Sigmoid colon (tissue), 7 donors: ENCODE measurements around the gene OTOF. TPM values are rescaled to one million over a fixed set of nuclear protein-coding genes. Genes with fewer than 3 reads are reported as not detected.

Experiments
- DNase-seq: peaks from one replicate; pipeline ENCODE4 v3.0.0-alpha.2; 2019
- H3K27ac ChIP-seq, 4 donors: fragments of 200-600 bp; sonication (generic); one replicate each; pipeline ENCODE4 v1.5.1; 2016 to 2019; ENCODE audit warnings: mild to moderate bottlenecking in 1 of 4
- H3K27me3 ChIP-seq, 3 donors: fragments of 200-600 bp; sonication (generic); one replicate each; pipeline ENCODE4 v1.5.1; 2019; ENCODE audit warnings: mild to moderate bottlenecking in 1 of 3
- H3K36me3 ChIP-seq, 4 donors: fragments of 200-600 bp; sonication (generic); one replicate each; pipeline ENCODE4 v1.5.1; 2016 to 2019
- H3K4me1 ChIP-seq, 4 donors: fragments of 200-600 bp; sonication (generic); one replicate each; pipeline ENCODE4 v1.5.1; 2017 to 2019
- H3K4me3 ChIP-seq, 4 donors: fragments of 200-600 bp; sonication (generic); one replicate each; pipeline ENCODE4 v1.5.1; 2017 to 2019; ENCODE audit warnings: mild to moderate bottlenecking in 2 of 4, moderate library complexity in 1 of 4
- H3K9me3 ChIP-seq, 4 donors: fragments of 200-600 bp in 3 of 4; sonication (generic) in 3 of 4; one replicate each; pipeline versions ENCODE4 v1.5.1 to v1.6.1; 2013 to 2019
- EP300 ChIP-seq, 4 donors: sonication (generic); formaldehyde crosslinking; IDR thresholded peaks; one replicate each; pipeline ENCODE4 v1.6.1; 2017; ENCODE audit warnings: antibody characterized with exemption in 4 of 4
- POLR2A ChIP-seq, 2 donors: fragments of 450-650 bp; IDR thresholded peaks; one replicate each; pipeline ENCODE4 v1.6.1; 2016; ENCODE audit warnings: antibody characterized with exemption in 2 of 2, mild to moderate bottlenecking in 2 of 2, moderate library complexity in 2 of 2
- POLR2AphosphoS5 ChIP-seq, 4 donors: sonication (generic); formaldehyde crosslinking; IDR thresholded peaks; one replicate each; pipeline ENCODE4 v1.6.1; 2017; ENCODE audit warnings: antibody characterized with exemption in 4 of 4
- WGBS, 2 donors: extraction: QIAGEN DNeasy Blood & Tissue Kit; methylation state at CpG; one replicate each; pipeline ENCODE4 v1.1.7; 2013; 5-methylcytosine and 5-hydroxymethylcytosine counted together
- intact Hi-C: fragments of 100-400 bp; cut with DNase I; formaldehyde crosslinking; loops from one replicate; pipeline ENCODE4 v1.15.1; 2023
- polyA plus RNA-seq, 3 donors: library from polyadenylated mRNA; stranded (reverse); fragments of 200-250 nt; gene quantifications; one replicate each; pipeline ENCODE4 v1.2.3, GENCODE V29; 2013
- total RNA-seq, 4 donors: library from RNA; depleted of rRNA; stranded (reverse); fragments of >200 nt; gene quantifications; one replicate each; pipeline ENCODE4 v1.1.0, GENCODE V29; 2016
- TF ChIP-seq, protein P1 (sequence below), 4 experiments: fragments of 450-650 bp in 3 of 4; fragments of 200-600 bp in 1 of 4; IDR thresholded peaks; one replicate each; pipeline ENCODE4 v1.5.1; 2016 to 2019; ENCODE audit warnings: antibody characterized with exemption in 4 of 4, mild to moderate bottlenecking in 3 of 4, moderate library complexity in 2 of 4
- donor health status: healthy with polysubstance abuse.
- donor health status: Bipolar disorder and iron deficiency.
- donor health status: healthy.

The OTOF gene
- total and polyA plus RNA-seq, 7 donors, result 0.32 to 0.71 TPM; not detected in 5

GRCh38 chr2:26492749-26493515 lies 15.0 kb upstream of the OTOF start:
- no peak for TF ChIP-seq EP300 (IDR thresholded peaks at IDR 0.05)
- intact Hi-C loops, result no loop called here
- WGBS, 2 donors, result 72 to 84% methylated on average over 7 of the region's 7 CpGs

GRCh38 chr2:26491563-26492167 lies 13.7 kb upstream of the OTOF start:
- H3K27me3 ChIP-seq, result no peaks in the 10 kb centered on the region
- no peak overlapping the region for H3K4me3 ChIP-seq
- H3K27ac ChIP-seq, result no peak overlapping the region
- intact Hi-C loops, result no loop called here
- TF ChIP-seq POLR2AphosphoS5 (IDR thresholded peaks at IDR 0.05), result no peak
- TF ChIP-seq, protein P1, sequence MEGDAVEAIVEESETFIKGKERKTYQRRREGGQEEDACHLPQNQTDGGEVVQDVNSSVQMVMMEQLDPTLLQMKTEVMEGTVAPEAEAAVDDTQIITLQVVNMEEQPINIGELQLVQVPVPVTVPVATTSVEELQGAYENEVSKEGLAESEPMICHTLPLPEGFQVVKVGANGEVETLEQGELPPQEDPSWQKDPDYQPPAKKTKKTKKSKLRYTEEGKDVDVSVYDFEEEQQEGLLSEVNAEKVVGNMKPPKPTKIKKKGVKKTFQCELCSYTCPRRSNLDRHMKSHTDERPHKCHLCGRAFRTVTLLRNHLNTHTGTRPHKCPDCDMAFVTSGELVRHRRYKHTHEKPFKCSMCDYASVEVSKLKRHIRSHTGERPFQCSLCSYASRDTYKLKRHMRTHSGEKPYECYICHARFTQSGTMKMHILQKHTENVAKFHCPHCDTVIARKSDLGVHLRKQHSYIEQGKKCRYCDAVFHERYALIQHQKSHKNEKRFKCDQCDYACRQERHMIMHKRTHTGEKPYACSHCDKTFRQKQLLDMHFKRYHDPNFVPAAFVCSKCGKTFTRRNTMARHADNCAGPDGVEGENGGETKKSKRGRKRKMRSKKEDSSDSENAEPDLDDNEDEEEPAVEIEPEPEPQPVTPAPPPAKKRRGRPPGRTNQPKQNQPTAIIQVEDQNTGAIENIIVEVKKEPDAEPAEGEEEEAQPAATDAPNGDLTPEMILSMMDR (IDR thresholded peaks at IDR 0.05), result no peak
- TF ChIP-seq POLR2A (IDR thresholded peaks at IDR 0.05), result no peak
- TF ChIP-seq EP300 (IDR thresholded peaks at IDR 0.05), result no peak
- no peak for DNase-seq
- no peaks in the 10 kb centered on the region for H3K36me3 ChIP-seq
- no peaks in the 10 kb centered on the region for H3K4me1 ChIP-seq
- H3K9me3 ChIP-seq, result no peaks in the 10 kb centered on the region
- WGBS, 2 donors, result 58 to 81% methylated on average over 8 of the region's 8 CpGs

More at GRCh38 chr2:26492749-26493515, 15.0 kb upstream of the OTOF start:
- Histone ChIP-seq H3K27ac (no peak overlapping the region), H3K27me3 (no peaks in the 10 kb centered on the region), H3K36me3 (no peaks in the 10 kb centered on the region), H3K9me3 (no peaks in the 10 kb centered on the region), H3K4me1 (no peaks in the 10 kb centered on the region), H3K4me3 (no peak overlapping the region)
- DNase-seq, result no peak

- 88% methylated on average over 19 of the region's 19 CpGs for WGBS, 2 donors
- no peak for DNase-seq
- TF ChIP-seq, protein P1 (IDR thresholded peaks at IDR 0.05), result no peak
- no peak for TF ChIP-seq POLR2A (IDR thresholded peaks at IDR 0.05)
- no peak for TF ChIP-seq POLR2AphosphoS5 (IDR thresholded peaks at IDR 0.05)
- no peak for TF ChIP-seq EP300 (IDR thresholded peaks at IDR 0.05)
- intact Hi-C loops, result no loop called here
- Histone ChIP-seq H3K36me3 (no peaks in the 10 kb centered on the region), H3K4me3 (no peak overlapping the region), H3K9me3 (no peaks in the 10 kb centered on the region), H3K27me3 (peaks cover 0 to 5% (median 0%) of the 10 kb centered on the region in 3 donors), H3K27ac (no peak overlapping the region), H3K4me1 (no peaks in the 10 kb centered on the region)
These were observed 11.4 kb upstream of the OTOF start for GRCh38 chr2:26489213-26489850.

- Histone ChIP-seq H3K4me3 (no peak overlapping the region), H3K27me3 (peaks cover 0 to 5% (median 0%) of the 10 kb centered on the region in 3 donors), H3K4me1 (no peaks in the 10 kb centered on the region), H3K36me3 (no peaks in the 10 kb centered on the region), H3K9me3 (no peaks in the 10 kb centered on the region), H3K27ac (no peak overlapping the region)
- no peak for TF ChIP-seq POLR2AphosphoS5 (IDR thresholded peaks at IDR 0.05)
- TF ChIP-seq, protein P1 (IDR thresholded peaks at IDR 0.05), result no peak
- no peak for TF ChIP-seq POLR2A (IDR thresholded peaks at IDR 0.05)
- TF ChIP-seq EP300 (IDR thresholded peaks at IDR 0.05), result no peak
- WGBS, 2 donors, result 91 to 92% methylated on average over 20 of the region's 20 CpGs
- no peak for DNase-seq
- intact Hi-C loops, result no loop called here
These were observed 10.7 kb upstream of the OTOF start for GRCh38 chr2:26488463-26489212.
